DOHH2 (cell line): Measurements from ENCODE around the gene CCDC149.

Source experiments
- EZH2phosphoT487 ChIP-seq: fragments of 200-600 bp; sonication (generic); IDR thresholded peaks from 2 replicates; pipeline ENCODE4 v1.6.1; 2017; ENCODE audit warnings: borderline replicate concordance, mild to moderate bottlenecking, antibody characterized with exemption, low read length, moderate library complexity, mixed read lengths
- TF ChIP-seq, protein P1 (sequence below): fragments of 200-600 bp; sonication (generic); IDR thresholded peaks from one replicate; pipeline ENCODE4 v1.5.1; 2014; ENCODE audit warnings: antibody characterized with exemption, mild to moderate bottlenecking, low read depth, low read length; ENCODE audit not compliant: poor library complexity, severe bottlenecking

DNA sequence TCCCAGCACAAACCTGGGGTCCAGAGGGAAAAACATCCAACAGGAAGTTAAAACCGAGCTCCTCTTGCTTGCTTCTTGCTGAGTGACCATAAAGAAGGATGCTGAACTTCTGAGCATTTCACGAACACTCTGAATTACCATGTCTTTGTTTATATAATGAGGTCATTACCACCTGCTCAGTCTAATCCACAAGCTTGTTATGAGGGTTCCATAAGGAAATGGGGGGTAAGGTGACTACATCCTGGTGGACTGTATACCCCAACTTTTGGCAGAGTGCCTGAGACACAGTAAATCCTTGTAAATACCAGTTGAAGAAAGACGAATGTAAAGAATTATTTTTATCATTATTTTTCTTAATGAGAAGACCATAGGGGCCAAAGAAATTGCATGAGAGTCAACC is 16.8 kb downstream of the CCDC149 start:
- TF ChIP-seq, protein P1, sequence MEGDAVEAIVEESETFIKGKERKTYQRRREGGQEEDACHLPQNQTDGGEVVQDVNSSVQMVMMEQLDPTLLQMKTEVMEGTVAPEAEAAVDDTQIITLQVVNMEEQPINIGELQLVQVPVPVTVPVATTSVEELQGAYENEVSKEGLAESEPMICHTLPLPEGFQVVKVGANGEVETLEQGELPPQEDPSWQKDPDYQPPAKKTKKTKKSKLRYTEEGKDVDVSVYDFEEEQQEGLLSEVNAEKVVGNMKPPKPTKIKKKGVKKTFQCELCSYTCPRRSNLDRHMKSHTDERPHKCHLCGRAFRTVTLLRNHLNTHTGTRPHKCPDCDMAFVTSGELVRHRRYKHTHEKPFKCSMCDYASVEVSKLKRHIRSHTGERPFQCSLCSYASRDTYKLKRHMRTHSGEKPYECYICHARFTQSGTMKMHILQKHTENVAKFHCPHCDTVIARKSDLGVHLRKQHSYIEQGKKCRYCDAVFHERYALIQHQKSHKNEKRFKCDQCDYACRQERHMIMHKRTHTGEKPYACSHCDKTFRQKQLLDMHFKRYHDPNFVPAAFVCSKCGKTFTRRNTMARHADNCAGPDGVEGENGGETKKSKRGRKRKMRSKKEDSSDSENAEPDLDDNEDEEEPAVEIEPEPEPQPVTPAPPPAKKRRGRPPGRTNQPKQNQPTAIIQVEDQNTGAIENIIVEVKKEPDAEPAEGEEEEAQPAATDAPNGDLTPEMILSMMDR, result no peak
- no peak for TF ChIP-seq EZH2phosphoT487
